IPS-18a (cell line): Measurements from ENCODE around the gene LRIT2.

ENCODE experiments used
- H3K27ac ChIP-seq: one replicate; pipeline ENCODE4 v1.5.1; 2013; ENCODE audit warnings: low read length
- H3K27me3 ChIP-seq: one replicate; pipeline ENCODE4 v1.6.1; 2013; ENCODE audit warnings: mild to moderate bottlenecking, low read length; ENCODE audit not compliant: control insufficient read depth, insufficient read depth
- H3K36me3 ChIP-seq: one replicate; pipeline ENCODE4 v1.6.1; 2013; ENCODE audit warnings: low read depth, low read length; ENCODE audit not compliant: control insufficient read depth
- H3K4me1 ChIP-seq: one replicate; pipeline ENCODE4 v1.6.1; 2013; ENCODE audit warnings: low read depth, low read length; ENCODE audit not compliant: control insufficient read depth
- H3K4me3 ChIP-seq: one replicate; pipeline ENCODE4 v1.5.1; 2013; ENCODE audit warnings: low read length
- H3K9ac ChIP-seq: one replicate; pipeline ENCODE4 v1.6.1; 2013; ENCODE audit warnings: mild to moderate bottlenecking, low read length, moderate library complexity
- H3K9me3 ChIP-seq: one replicate; pipeline ENCODE4 v1.6.1; 2013; ENCODE audit warnings: low read depth, low read length; ENCODE audit not compliant: control insufficient read depth

LRIT2 gene, protein sequence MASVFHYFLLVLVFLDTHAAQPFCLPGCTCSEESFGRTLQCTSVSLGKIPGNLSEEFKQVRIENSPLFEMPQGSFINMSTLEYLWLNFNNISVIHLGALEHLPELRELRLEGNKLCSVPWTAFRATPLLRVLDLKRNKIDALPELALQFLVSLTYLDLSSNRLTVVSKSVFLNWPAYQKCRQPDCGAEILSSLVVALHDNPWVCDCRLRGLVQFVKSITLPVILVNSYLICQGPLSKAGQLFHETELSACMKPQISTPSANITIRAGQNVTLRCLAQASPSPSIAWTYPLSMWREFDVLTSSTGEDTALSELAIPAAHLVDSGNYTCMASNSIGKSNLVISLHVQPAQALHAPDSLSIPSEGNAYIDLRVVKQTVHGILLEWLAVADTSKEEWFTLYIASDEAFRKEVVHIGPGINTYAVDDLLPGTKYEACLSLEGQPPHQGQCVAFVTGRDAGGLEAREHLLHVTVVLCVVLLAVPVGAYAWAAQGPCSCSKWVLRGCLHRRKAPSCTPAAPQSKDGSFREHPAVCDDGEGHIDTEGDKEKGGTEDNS

DNA sequence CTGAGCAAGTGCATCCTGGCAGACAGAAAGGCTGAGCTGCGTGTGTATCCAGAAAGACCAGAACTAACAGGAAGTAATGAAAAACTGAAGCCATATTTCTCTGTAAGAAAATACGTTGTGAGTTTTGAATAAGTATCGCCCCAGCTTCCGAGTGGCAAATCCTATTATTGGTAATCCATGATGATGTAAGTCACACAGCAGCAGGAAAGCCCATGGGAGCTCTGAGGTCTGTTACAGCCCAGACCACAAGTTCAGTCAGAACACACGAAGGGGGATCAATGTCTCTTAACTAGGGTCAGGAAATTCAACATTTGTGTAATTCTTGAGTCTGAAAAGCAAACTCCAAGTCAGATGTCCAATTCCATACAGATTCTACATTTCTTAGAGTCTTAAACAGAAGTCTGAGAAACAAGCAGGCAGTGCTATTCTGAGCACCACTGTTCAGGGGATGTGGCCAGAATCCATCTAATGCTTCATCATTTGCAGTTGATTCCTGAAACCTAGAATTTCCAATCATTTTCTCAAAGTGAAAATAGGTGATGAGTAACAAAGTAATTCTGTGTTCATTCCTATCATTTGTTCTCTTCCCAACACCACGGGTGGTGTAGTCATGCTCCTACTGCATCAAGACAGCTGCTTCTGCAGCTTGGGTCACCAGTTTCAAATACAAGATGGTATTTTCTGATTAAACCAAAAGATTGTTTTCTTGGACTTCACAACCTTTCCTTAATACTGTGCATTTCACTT, at the start of gene LRIT2:
Gene LRIT2, minus strand, starts transcription at position 118 of the 747 bp plus-strand sequence. Its CDS starts 24 bp downstream, at position 94.
- no peak within 1 kb of the TSS for H3K4me3 ChIP-seq
- no peaks in the 10 kb centered on the region for H3K36me3 ChIP-seq
- H3K9me3 ChIP-seq: no peaks in the 10 kb centered on the region
- no peaks in the 10 kb centered on the region for H3K4me1 ChIP-seq
- no peak within 1 kb of the TSS for H3K27ac ChIP-seq
- no peaks in the 10 kb centered on the region for H3K27me3 ChIP-seq
- H3K9ac ChIP-seq: no peak within 1 kb of the TSS

DNA sequence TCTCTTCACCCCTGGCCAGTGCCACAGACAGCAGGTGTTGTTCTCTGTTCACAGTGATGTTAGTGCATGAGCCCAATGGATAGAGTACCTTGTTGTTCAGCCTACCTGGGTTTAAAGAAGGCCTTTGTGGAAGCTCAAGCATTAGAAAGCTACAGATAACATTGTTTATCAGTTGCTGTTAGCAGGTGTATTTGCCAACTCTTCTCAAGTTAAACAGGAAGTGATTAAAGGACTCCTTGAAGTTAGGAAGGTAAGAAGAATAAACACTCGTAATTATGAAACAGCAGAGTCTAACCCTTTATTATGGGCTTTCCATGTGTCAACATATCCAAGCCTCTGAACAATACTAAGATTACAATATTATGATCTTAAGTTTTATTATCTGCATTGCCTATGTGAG, 45.4 kb upstream of the LRIT2 start:
- no peaks in the 10 kb centered on the region for H3K4me1 ChIP-seq
- H3K9me3 ChIP-seq: no peaks in the 10 kb centered on the region
- no peaks in the 10 kb centered on the region for H3K36me3 ChIP-seq
- H3K27me3 ChIP-seq: no peaks in the 10 kb centered on the region
- no peak overlapping the region for H3K9ac ChIP-seq
- no peak overlapping the region for H3K27ac ChIP-seq
- H3K4me3 ChIP-seq: no peak overlapping the region

DNA sequence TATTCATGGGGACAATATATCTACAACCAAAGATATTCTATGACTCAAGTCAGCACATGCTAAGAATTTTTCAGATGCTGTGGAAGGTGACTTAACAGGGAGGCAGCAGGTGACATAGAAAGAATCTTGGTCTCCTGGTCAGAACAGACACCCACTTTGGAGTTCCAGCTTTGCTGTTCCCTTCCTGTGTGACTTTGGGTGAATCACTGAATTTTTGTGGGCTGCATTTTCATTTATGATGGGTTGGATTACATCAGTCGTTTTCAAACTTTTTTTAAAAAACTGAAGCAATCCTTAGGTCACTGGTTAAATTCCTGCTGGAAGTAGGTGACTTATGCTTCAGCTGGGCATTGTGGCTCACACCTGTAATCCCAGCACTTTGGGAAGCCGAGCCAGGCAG, 44.4 kb upstream of the LRIT2 start:
- Histone ChIP-seq H3K27ac (no peak overlapping the region), H3K27me3 (no peaks in the 10 kb centered on the region), H3K4me3 (no peak overlapping the region), H3K4me1 (peaks cover 3% of the 10 kb centered on the region), H3K9ac (no peak overlapping the region), H3K36me3 (no peaks in the 10 kb centered on the region), H3K9me3 (no peaks in the 10 kb centered on the region)

DNA sequence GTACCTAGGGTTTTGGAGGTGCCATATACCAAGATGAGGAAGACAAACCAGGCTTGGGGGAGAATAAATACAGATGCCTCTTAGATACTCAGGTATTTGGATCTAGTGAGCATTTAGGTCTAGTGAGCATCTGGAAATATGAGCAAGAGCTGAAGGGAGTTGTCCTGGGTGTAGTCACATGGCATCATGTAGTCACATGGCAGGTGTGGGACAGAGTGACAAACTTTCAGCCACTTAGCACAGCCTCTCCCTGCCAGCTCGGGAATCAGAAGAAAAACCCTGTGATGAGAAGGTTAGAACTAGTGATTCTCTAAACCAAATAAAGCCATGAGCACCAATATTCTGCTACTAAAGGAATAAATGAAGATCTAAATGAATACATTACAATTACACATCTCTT, 43.8 kb upstream of the LRIT2 start:
- no peaks in the 10 kb centered on the region for H3K27me3 ChIP-seq
- peaks cover 4% of the 10 kb centered on the region for H3K4me1 ChIP-seq
- no peaks in the 10 kb centered on the region for H3K36me3 ChIP-seq
- no peak overlapping the region for H3K4me3 ChIP-seq
- H3K9me3 ChIP-seq: no peaks in the 10 kb centered on the region
- H3K9ac ChIP-seq: no peak overlapping the region
- no peak overlapping the region for H3K27ac ChIP-seq

DNA sequence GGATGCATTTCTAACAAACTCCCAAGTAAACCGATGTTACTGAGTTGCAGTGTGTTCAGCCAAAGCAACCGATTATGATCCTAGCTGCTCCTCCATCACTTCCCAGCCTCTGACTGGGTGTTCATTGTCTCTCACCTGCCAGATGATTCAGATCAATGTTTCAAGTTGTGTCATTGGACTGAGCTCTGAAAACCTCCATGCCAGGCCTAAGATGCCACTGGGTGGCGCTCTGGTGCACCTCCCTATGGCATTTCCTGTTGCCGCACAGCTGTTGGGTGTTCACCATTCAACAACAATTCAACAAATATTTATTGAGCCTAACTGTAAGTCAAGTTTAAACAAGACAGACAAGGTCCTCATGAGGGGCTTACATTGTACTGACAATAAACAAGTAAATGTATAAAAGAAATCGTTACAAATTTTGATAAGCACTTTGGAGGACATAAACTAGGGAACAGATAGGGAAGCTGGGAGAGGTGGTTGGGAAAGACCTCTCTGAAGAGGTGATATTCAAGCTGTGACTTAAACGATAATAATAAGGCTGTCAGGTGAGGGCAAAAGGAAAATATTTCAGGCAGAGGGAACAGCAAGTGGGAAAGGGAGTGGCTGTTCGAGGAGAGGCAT, 42.3 kb upstream of the LRIT2 start:
- Histone ChIP-seq H3K4me1 (peaks cover 4% of the 10 kb centered on the region), H3K36me3 (no peaks in the 10 kb centered on the region), H3K27ac (no peak overlapping the region), H3K27me3 (no peaks in the 10 kb centered on the region), H3K9ac (no peak overlapping the region), H3K9me3 (no peaks in the 10 kb centered on the region), H3K4me3 (no peak overlapping the region)

DNA sequence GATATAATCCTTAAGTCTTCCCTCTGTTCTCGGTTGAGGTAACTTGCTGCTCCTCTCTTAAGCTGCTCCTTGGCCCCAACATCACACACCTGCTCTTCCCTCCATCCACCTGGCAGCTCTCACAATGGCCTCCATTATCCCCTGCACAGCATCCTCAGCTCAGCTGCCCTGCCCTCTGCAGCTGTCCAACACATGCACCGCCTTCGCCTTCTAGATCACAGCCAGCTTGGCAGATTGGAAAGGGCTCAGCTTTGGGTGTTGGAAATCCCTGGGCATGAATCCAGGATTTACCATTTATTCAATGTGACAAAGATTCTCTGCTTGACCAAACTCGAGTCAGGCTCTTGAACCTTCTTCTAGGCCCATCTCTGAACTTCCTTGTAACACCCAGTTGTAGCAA, 40.1 kb upstream of the LRIT2 start:
- H3K27me3 ChIP-seq: no peaks in the 10 kb centered on the region
- H3K9me3 ChIP-seq: no peaks in the 10 kb centered on the region
- H3K27ac ChIP-seq: no peak overlapping the region
- peaks cover 4% of the 10 kb centered on the region for H3K4me1 ChIP-seq
- no peak overlapping the region for H3K9ac ChIP-seq
- no peak overlapping the region for H3K4me3 ChIP-seq
- no peaks in the 10 kb centered on the region for H3K36me3 ChIP-seq

DNA sequence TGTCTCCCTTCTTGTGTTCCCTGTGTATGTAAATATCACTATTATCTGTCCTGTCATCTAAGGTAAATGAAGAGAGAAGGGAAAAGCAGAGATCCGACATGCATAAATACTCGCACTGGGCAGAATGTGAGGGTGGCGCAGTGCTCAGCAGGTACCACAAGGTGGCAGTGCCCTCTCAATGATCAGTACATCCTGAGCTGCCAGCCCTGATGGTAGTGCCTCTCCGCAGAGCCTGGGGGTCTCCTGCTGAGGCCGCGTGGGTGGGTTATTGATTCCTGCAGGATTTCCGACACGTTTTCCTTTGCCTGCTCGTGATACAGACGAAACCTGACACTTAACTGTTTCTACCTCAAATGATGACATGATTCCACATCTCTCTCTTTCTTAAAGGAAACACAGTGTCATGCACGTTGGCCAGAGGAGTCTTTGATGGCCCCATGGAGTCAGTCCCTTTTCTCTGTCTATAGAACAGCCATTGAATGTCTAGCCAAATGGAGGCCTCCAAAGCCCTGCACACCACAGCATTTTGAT, 39.3 kb upstream of the LRIT2 start:
- no peak overlapping the region for H3K9ac ChIP-seq
- no peaks in the 10 kb centered on the region for H3K9me3 ChIP-seq
- H3K36me3 ChIP-seq: no peaks in the 10 kb centered on the region
- peaks cover 4% of the 10 kb centered on the region for H3K4me1 ChIP-seq
- H3K27me3 ChIP-seq: no peaks in the 10 kb centered on the region
- H3K4me3 ChIP-seq: peak overlapping the region; percentile 8
- no peak overlapping the region for H3K27ac ChIP-seq

DNA sequence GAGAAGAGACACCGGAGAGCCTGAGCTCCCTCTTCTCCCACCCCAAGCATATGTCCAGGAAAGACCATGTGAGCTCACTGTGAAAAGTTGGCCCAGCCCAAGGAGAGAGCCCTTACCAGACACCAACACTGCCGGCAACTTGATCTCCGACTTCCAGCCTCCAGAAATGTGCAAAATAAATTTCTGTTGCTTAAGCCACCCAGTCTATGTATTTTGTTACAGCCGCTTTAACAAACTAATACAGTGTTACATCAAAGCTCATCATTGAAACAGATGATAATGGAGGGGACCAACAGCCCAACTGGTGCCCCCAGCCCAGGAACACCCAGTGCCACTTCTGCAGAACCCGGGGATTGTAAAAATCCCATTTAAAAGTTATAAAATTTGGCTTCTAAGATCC, 38.4 kb upstream of the LRIT2 start:
- peaks cover 4% of the 10 kb centered on the region for H3K4me1 ChIP-seq
- no peak overlapping the region for H3K27ac ChIP-seq
- no peaks in the 10 kb centered on the region for H3K36me3 ChIP-seq
- H3K4me3 ChIP-seq: no peak overlapping the region
- no peaks in the 10 kb centered on the region for H3K9me3 ChIP-seq
- H3K9ac ChIP-seq: no peak overlapping the region
- H3K27me3 ChIP-seq: no peaks in the 10 kb centered on the region

DNA sequence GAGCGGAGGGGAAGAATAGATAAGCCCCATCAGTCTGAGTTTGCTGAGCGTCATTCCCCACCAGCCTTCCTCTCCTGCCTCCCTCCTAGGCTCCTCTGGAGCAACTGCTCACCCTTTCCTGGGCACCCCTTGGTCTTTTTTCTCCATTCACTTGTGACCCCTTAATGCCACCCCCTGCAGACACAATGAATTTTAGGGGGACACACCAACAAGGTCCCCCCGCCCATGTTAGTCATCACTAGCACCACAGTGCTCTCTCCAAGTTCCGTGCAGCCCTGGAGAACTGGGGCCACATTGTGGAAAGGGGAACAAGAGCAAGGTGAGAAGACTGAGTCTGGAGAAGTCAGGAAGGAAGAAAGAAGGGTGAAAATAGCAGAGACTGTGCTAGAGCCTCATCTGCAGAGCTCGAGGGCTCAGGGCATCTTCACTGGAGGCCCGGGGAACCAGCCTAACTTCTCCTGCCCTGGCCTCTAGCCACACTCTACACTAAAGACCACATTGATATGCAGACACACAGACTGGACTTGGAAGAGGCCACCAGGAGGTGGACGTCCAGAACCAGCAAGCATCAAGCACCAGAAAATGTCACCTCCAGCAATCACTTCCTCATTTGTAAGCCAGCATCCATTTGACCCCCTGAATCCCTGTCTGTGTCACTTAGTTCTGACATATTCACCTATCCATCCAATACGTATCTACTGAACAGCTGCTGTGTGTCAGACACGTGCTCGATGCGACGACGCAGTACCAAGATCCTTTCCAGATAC, 37.0 kb upstream of the LRIT2 start:
- Histone ChIP-seq H3K27me3 (no peaks in the 10 kb centered on the region), H3K27ac (no peak overlapping the region)

DNA sequence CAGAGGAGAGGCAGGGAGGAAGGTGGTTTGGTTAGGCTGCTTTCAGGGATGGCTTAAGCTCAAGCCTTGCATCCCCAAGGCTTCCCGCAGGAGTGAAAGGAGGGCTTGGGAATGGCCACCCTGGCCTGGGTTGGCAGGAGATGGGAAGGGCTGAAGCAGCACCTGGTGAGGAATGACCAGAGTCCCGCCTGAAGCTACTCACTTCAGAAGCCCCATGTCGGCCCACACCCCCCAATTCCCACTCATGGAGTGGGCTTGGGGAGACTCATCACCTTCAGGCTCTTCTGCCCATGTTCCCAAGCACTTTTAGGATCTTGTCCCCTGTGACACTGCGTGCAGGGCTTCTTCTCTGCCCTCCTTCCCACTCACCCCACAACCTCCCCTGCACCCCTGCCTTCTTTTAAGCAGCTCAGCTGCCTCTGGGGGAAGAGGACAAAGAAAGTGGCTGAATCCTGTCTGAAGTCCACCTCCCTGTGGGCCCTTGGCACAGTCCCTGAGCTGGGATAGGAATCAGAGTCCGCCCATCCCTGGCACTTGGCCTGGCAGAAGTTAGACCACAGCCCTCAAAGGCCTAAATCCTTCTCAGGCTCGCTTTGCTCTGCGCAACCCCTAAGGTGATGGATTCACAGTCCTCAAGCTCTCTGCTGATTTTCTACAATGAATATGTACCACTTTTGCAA, 36.0 kb upstream of the LRIT2 start:
- Histone ChIP-seq H3K9me3 (no peaks in the 10 kb centered on the region), H3K4me1 (peaks cover 4% of the 10 kb centered on the region), H3K4me3 (no peak overlapping the region), H3K36me3 (no peaks in the 10 kb centered on the region), H3K27ac (no peak overlapping the region), H3K27me3 (peaks cover 7% of the 10 kb centered on the region), H3K9ac (no peak overlapping the region)

More for the DNA sequence above, 37.0 kb upstream of the LRIT2 start:
- Histone ChIP-seq H3K9me3 (no peaks in the 10 kb centered on the region), H3K4me1 (peaks cover 4% of the 10 kb centered on the region), H3K4me3 (no peak overlapping the region), H3K36me3 (no peaks in the 10 kb centered on the region), H3K9ac (no peak overlapping the region)
